Mesenchymal stem cell (in vitro differentiated cells and primary cell): Measurements from ENCODE around the gene CERS3.

Source experiments
- DNase-seq: peaks from one replicate; pipeline ENCODE4 v3.0.0-alpha.2; 2013
- H2AFZ ChIP-seq: one replicate; pipeline ENCODE4 v1.6.1; 2013; ENCODE audit warnings: low read depth, mild to moderate bottlenecking, control low read depth, inconsistent platforms, low read length, moderate library complexity
- H2AK5ac ChIP-seq: 2 replicates; pipeline ENCODE4 v1.6.1; 2013; ENCODE audit warnings: low read length, moderate library complexity, mild to moderate bottlenecking, inconsistent platforms; ENCODE audit not compliant: severe bottlenecking
- H2BK120ac ChIP-seq: one replicate; pipeline ENCODE4 v1.6.1; 2013; ENCODE audit warnings: low read depth, mild to moderate bottlenecking, inconsistent platforms, low read length, moderate library complexity
- H2BK12ac ChIP-seq, 2 experiments: one replicate each; pipeline ENCODE4 v1.6.1; 2013; ENCODE audit warnings: inconsistent platforms in 2 of 2, low read length in 2 of 2, mild to moderate bottlenecking in 2 of 2, moderate library complexity in 2 of 2, control low read depth in 1 of 2
- H2BK15ac ChIP-seq: one replicate; pipeline ENCODE4 v1.6.1; 2013; ENCODE audit warnings: mild to moderate bottlenecking, low read depth, inconsistent platforms; ENCODE audit not compliant: poor library complexity, severe bottlenecking
- H2BK5ac ChIP-seq: 2 replicates; pipeline ENCODE4 v1.6.1; 2013; ENCODE audit warnings: low read depth, mild to moderate bottlenecking, low read length, control low read depth, inconsistent platforms; ENCODE audit not compliant: poor library complexity, severe bottlenecking
- H3K14ac ChIP-seq, 2 experiments: one replicate each; pipeline ENCODE4 v1.6.1; 2013; ENCODE audit warnings: inconsistent platforms in 2 of 2, low read length in 2 of 2, control low read depth in 1 of 2, mild to moderate bottlenecking in 1 of 2, moderate library complexity in 1 of 2
- H3K18ac ChIP-seq, 2 experiments: one replicate each; pipeline ENCODE4 v1.6.1; 2013; ENCODE audit warnings: inconsistent platforms in 2 of 2, low read length in 2 of 2, control low read depth in 1 of 2, low read depth in 1 of 2, mild to moderate bottlenecking in 1 of 2
- H3K23ac ChIP-seq, 2 experiments: one replicate each; pipeline ENCODE4 v1.6.1; 2013; ENCODE audit warnings: inconsistent platforms in 2 of 2, low read length in 2 of 2, mild to moderate bottlenecking in 2 of 2, moderate library complexity in 2 of 2, control low read depth in 1 of 2
- H3K27ac ChIP-seq: 2 replicates; pipeline ENCODE4 v1.5.1; 2013; ENCODE audit warnings: mild to moderate bottlenecking, moderate library complexity, low read length, control low read depth, inconsistent platforms; ENCODE audit not compliant: poor library complexity, severe bottlenecking
- H3K27me3 ChIP-seq, 2 experiments: 2 replicates each; pipeline versions ENCODE4 v1.6.1 to v1.7.0; 2013; ENCODE audit warnings: low read length in 2 of 2, mild to moderate bottlenecking in 2 of 2, moderate library complexity in 2 of 2, control low read depth in 1 of 2, inconsistent platforms in 1 of 2; ENCODE audit not compliant: control insufficient read depth in 1 of 2, insufficient read depth in 1 of 2
- H3K36me3 ChIP-seq, 2 experiments: 2 replicates each; pipeline versions ENCODE4 v1.6.1 to v1.7.0; 2013; ENCODE audit warnings: low read length in 2 of 2, control low read depth in 1 of 2, inconsistent platforms in 1 of 2, low read depth in 1 of 2, mild to moderate bottlenecking in 1 of 2; ENCODE audit not compliant: insufficient read depth in 2 of 2, control insufficient read depth in 1 of 2
- H3K4ac ChIP-seq, 2 experiments: one replicate each; pipeline ENCODE4 v1.6.1; 2013; ENCODE audit warnings: inconsistent platforms in 2 of 2, low read length in 2 of 2, mild to moderate bottlenecking in 2 of 2, moderate library complexity in 2 of 2, control low read depth in 1 of 2, low read depth in 1 of 2
- H3K4me1 ChIP-seq: 2 replicates; pipeline ENCODE4 v1.6.1; 2013; ENCODE audit warnings: low read depth, low read length, control low read depth; ENCODE audit not compliant: control insufficient read depth, insufficient read depth
- H3K4me2 ChIP-seq: 2 replicates; pipeline ENCODE4 v1.6.1; 2013; ENCODE audit warnings: low read length, mild to moderate bottlenecking, inconsistent platforms; ENCODE audit not compliant: poor library complexity, severe bottlenecking
- H3K4me3 ChIP-seq, 2 experiments: 2 replicates each; pipeline versions ENCODE4 v1.5.1 to v1.7.0; 2013; ENCODE audit warnings: low read length in 2 of 2, mild to moderate bottlenecking in 2 of 2, control low read depth in 1 of 2, low read depth in 1 of 2; ENCODE audit not compliant: insufficient read depth in 1 of 2
- H3K79me1 ChIP-seq: replicated peaks from 2 replicates; pipeline ENCODE4 v1.6.1; 2013; ENCODE audit warnings: mild to moderate bottlenecking, control low read depth, low read length, inconsistent platforms; ENCODE audit not compliant: poor library complexity, severe bottlenecking
- H3K9ac ChIP-seq: 2 replicates; pipeline ENCODE4 v1.7.0; 2013; ENCODE audit warnings: mild to moderate bottlenecking, low read length, moderate library complexity
- H3K9me3 ChIP-seq: 2 replicates; pipeline ENCODE4 v1.7.0; 2013; ENCODE audit warnings: mild to moderate bottlenecking, low read length; ENCODE audit not compliant: control insufficient read depth
- H4K8ac ChIP-seq: one replicate; pipeline ENCODE4 v1.6.1; 2013; ENCODE audit warnings: inconsistent platforms, mild to moderate bottlenecking, low read length, moderate library complexity
- H4K91ac ChIP-seq: one replicate; pipeline ENCODE4 v1.6.1; 2013; ENCODE audit warnings: mild to moderate bottlenecking, low read length, inconsistent platforms
- WGBS: methylation state at CpG from one replicate; pipeline ENCODE4 v1.1.7; 2013; ENCODE audit warnings: mixed read lengths; 5-methylcytosine and 5-hydroxymethylcytosine counted together

CERS3 gene

GRCh38 chr15:100542290-100542689, 13.5 kb upstream of the CERS3 start:
- no peak overlapping the region for H2BK120ac ChIP-seq
- H3K18ac ChIP-seq: no peak overlapping the region
- no peak overlapping the region for H3K14ac ChIP-seq
- no peaks in the 10 kb centered on the region for H3K36me3 ChIP-seq
- H3K9ac ChIP-seq: no peak overlapping the region
- H3K27ac ChIP-seq: no peak overlapping the region
- no peak overlapping the region for H3K4me3 ChIP-seq
- H2AFZ ChIP-seq: no peak overlapping the region
- H3K4ac ChIP-seq: no peak overlapping the region
- H4K8ac ChIP-seq: no peak overlapping the region
- no peak overlapping the region for H2AK5ac ChIP-seq
- no peak overlapping the region for H2BK15ac ChIP-seq
- H3K79me1 ChIP-seq: no peaks in the 10 kb centered on the region
- DNase-seq: no peak
- no peaks in the 10 kb centered on the region for H3K4me1 ChIP-seq
- no peak overlapping the region for H3K4me2 ChIP-seq
- no peak overlapping the region for H4K91ac ChIP-seq
- H2BK12ac ChIP-seq: no peak overlapping the region
- H3K23ac ChIP-seq: no peak overlapping the region
- H3K9me3 ChIP-seq: no peaks in the 10 kb centered on the region
- WGBS: 92% methylated on average over 5 of the region's 6 CpGs
- H2BK5ac ChIP-seq: no peak overlapping the region
- no peaks in the 10 kb centered on the region for H3K27me3 ChIP-seq

- Histone ChIP-seq H3K36me3 (no peaks in the 10 kb centered on the region), H3K4me1 (no peaks in the 10 kb centered on the region), H2BK12ac (no peak overlapping the region), H2AK5ac (no peak overlapping the region), H3K79me1 (no peaks in the 10 kb centered on the region), H4K8ac (no peak overlapping the region), H3K4me2 (no peak overlapping the region), H3K27ac (no peak overlapping the region), H2BK15ac (no peak overlapping the region), H3K9ac (no peak overlapping the region), H3K4ac (no peak overlapping the region), H2AFZ (no peak overlapping the region), H3K23ac (no peak overlapping the region), H4K91ac (no peak overlapping the region), H3K4me3 (no peak overlapping the region), H2BK120ac (no peak overlapping the region), H2BK5ac (no peak overlapping the region), H3K9me3 (no peaks in the 10 kb centered on the region), H3K14ac (no peak overlapping the region), H3K18ac (no peak overlapping the region), H3K27me3 (peaks cover 0 to 2% of the 10 kb centered on the region in 2 experiments)
- no peak for DNase-seq
- WGBS: no CpG with 5 or more reads among the region's 2 CpGs
These were observed 8.6 kb upstream of the CERS3 start for GRCh38 chr15:100537331-100537730.

DNA sequence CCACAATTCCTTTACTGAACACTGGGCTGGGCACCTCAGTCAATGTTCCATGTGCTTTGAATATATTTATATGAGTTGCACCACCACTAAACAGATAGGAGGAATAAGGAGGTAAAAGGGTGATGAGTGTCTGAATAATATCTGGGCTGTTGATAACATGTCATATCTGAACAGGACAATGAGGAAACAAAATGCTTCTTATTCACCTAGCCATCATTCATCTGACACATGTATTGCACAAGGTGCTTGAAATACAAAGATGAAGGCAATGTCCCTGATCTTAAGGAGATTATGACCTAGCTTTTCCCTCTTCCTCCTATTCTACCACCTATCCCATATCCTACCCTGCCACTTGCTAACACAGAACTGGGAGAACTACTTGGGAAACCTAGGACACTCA, 8.0 kb upstream of the CERS3 start:
- Histone ChIP-seq H3K4me3 (no peak overlapping the region), H4K91ac (no peak overlapping the region), H3K4me2 (no peak overlapping the region)

DNA sequence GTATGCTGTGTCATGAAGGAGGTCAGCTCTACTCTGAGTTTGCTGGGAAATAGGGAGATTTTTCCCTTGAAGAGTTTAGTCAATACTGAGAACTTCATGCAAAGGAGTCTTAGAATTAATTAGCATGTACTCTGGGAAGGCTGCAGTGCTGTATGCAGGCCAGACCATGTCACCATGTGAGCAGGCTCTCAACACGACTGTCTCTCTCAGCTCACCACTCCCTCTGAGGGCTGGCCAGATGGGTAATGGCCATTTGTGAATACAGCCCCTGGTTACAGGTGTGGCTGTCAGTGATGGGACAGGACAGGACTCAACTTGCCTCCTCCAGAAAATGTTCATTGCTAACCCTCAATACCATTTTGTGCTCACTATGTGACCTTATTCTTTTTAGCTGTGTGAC, 5.1 kb upstream of the CERS3 start:
- H3K9ac ChIP-seq: no peak overlapping the region
- no peak for DNase-seq
- no peak overlapping the region for H3K4ac ChIP-seq
- H3K23ac ChIP-seq: no peak overlapping the region
- 73% methylated on average over 1 of the region's 1 CpG for WGBS
- H3K9me3 ChIP-seq: no peaks in the 10 kb centered on the region
- no peak overlapping the region for H3K4me3 ChIP-seq
- no peak overlapping the region for H2AFZ ChIP-seq
- no peaks in the 10 kb centered on the region for H3K36me3 ChIP-seq
- no peak overlapping the region for H2AK5ac ChIP-seq
- no peak overlapping the region for H2BK120ac ChIP-seq
- H2BK15ac ChIP-seq: no peak overlapping the region
- no peak overlapping the region for H2BK5ac ChIP-seq
- no peak overlapping the region for H3K27ac ChIP-seq
- no peak overlapping the region for H3K4me2 ChIP-seq
- H3K14ac ChIP-seq: no peak overlapping the region
- H3K79me1 ChIP-seq: no peaks in the 10 kb centered on the region
- H3K4me1 ChIP-seq: no peaks in the 10 kb centered on the region
- no peak overlapping the region for H3K18ac ChIP-seq
- H3K27me3 ChIP-seq: peaks cover 0 to 10% of the 10 kb centered on the region in 2 experiments
- no peak overlapping the region for H2BK12ac ChIP-seq
- H4K8ac ChIP-seq: no peak overlapping the region
- no peak overlapping the region for H4K91ac ChIP-seq

More for the DNA sequence above, 8.0 kb upstream of the CERS3 start:
- H3K79me1 ChIP-seq: no peaks in the 10 kb centered on the region
- H3K9ac ChIP-seq: no peak overlapping the region
- H3K9me3 ChIP-seq: no peaks in the 10 kb centered on the region
- no peak overlapping the region for H2BK15ac ChIP-seq
- no peak overlapping the region for H3K23ac ChIP-seq
- peaks cover 0 to 8% of the 10 kb centered on the region in 2 experiments for H3K27me3 ChIP-seq
- no peak for DNase-seq
- no peak overlapping the region for H3K14ac ChIP-seq
- no peak overlapping the region for H2BK120ac ChIP-seq
- H2AFZ ChIP-seq: no peak overlapping the region
- no peak overlapping the region for H3K27ac ChIP-seq
- H3K4me1 ChIP-seq: no peaks in the 10 kb centered on the region
- no peak overlapping the region for H3K4ac ChIP-seq
- H2BK12ac ChIP-seq: no peak overlapping the region
- H3K36me3 ChIP-seq: no peaks in the 10 kb centered on the region
- H4K8ac ChIP-seq: no peak overlapping the region
- no peak overlapping the region for H2BK5ac ChIP-seq
- no peak overlapping the region for H2AK5ac ChIP-seq
- H3K18ac ChIP-seq: no peak overlapping the region
